Uterus (tissue), 2 donors: ENCODE measurements around the gene RGL1.

ENCODE experiments used
- CTCF ChIP-seq, 4 experiments: fragments of 200-600 bp in 2 of 4; fragments of 450-650 bp in 2 of 4; sonication (generic) in 2 of 4; IDR thresholded peaks; one replicate each; pipeline ENCODE4 v1.5.1; 2016 to 2019; ENCODE audit warnings: antibody characterized with exemption in 4 of 4, mild to moderate bottlenecking in 2 of 4, moderate library complexity in 1 of 4
- POLR2A ChIP-seq, 2 donors: fragments of 450-650 bp; IDR thresholded peaks; one replicate each; pipeline ENCODE4 v1.6.1; 2016; ENCODE audit warnings: antibody characterized with exemption in 2 of 2, mild to moderate bottlenecking in 1 of 2, moderate library complexity in 1 of 2

DNA sequence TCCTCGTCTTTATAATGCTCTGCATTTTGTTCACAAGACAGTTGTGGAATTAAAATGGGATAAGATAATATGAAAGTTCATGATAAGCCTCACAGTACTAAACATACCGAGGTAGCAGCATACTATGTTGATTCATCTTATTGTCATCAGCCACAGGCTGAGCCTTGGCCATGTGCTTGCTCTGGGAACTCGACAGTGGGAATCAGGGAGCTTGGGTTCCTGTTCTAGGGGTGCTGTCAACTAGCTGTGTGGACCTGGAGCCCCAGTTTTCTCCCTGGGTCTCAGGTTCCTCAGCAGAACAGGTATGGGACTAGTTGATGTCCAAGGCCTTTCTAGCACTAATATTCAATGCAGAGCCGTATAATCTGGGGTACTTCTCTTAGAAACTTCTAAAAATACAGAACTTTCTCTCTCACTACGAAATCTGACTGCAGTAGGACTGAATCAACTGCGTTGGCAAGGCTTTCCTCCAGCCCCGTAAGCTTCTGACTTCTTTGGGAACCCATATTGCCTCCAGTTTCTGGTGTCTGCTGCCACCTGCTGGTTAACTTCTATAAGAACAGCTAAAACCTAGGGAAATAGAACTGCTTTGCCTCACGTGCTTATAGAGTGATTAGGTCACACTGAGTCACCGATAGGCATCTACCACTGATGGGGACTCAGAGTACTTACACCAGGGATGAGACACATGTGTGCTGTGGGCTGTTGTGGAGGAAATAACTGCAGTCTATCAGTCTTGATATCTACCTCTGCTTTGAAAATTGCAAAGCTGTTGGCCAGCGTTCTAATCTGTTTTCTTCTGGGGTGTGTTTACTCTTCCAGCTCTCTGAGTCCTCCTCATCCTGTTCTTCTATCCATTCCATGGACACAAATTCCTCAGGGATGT is 110.9 kb downstream of the RGL1 start:
- TF ChIP-seq CTCF (IDR thresholded peaks at IDR 0.05) (peak; percentile 79 to 93 (median 88)), POLR2A (IDR thresholded peaks at IDR 0.05) (no peak)
